HCT116 (cell line): ENCODE data around the gene S100A11.

Experiments
- CTCF ChIP-seq, 3 experiments: fragments of 200-600 bp in 1 of 3; sonication (generic) in 1 of 3; IDR thresholded peaks in 2 of 3; conservative IDR thresholded peaks in 1 of 3; 2 replicates each; pipeline ENCODE4 v1.5.1; 2012 to 2017; ENCODE audit warnings: low read depth in 2 of 3, low read length in 2 of 3, antibody characterized with exemption in 1 of 3, borderline replicate concordance in 1 of 3, control low read depth in 1 of 3, mild to moderate bottlenecking in 1 of 3, mixed read lengths in 1 of 3, mixed run types in 1 of 3, moderate library complexity in 1 of 3; ENCODE audit not compliant: insufficient read depth in 1 of 3
- EGR1 ChIP-seq: IDR thresholded peaks from 2 replicates; pipeline ENCODE4 v1.6.1; 2012; ENCODE audit warnings: low read depth
- EZH2 ChIP-seq: fragments of 200-600 bp; sonication (generic); IDR thresholded peaks from 2 replicates; pipeline ENCODE4 v1.6.1; 2017; ENCODE audit warnings: antibody characterized with exemption, mixed run types
- EZH2phosphoT487 ChIP-seq: fragments of 200-600 bp; IDR thresholded peaks from 2 replicates; pipeline ENCODE4 v1.6.1; 2018; ENCODE audit warnings: antibody characterized with exemption, borderline replicate concordance
- MAX ChIP-seq: IDR thresholded peaks from 2 replicates; pipeline ENCODE4 v1.6.1; 2012
- POLR2A ChIP-seq: IDR thresholded peaks from 2 replicates; pipeline ENCODE4 v1.7.0; 2011; ENCODE audit warnings: borderline replicate concordance; ENCODE audit not compliant: insufficient read depth, insufficient read length; ENCODE audit errors: extremely low read depth
- POLR2AphosphoS5 ChIP-seq: IDR thresholded peaks from 2 replicates; pipeline ENCODE4 v1.6.1; 2011; ENCODE audit warnings: mild to moderate bottlenecking, low read depth, low read length, moderate library complexity
- RAD21 ChIP-seq: IDR thresholded peaks from 2 replicates; pipeline ENCODE4 v1.6.1; 2012; ENCODE audit warnings: low read depth, mild to moderate bottlenecking
- REST ChIP-seq: IDR thresholded peaks from 2 replicates; pipeline ENCODE4 v1.6.1; 2012; ENCODE audit warnings: low read depth
- SIN3A ChIP-seq: IDR thresholded peaks from 2 replicates; pipeline ENCODE4 v1.6.1; 2012; ENCODE audit warnings: low read depth
- SP1 ChIP-seq: IDR thresholded peaks from 2 replicates; pipeline ENCODE4 v1.6.1; 2012; ENCODE audit warnings: low read depth
- TCF7L2 ChIP-seq: IDR thresholded peaks from 2 replicates; pipeline ENCODE4 v1.7.0; 2011; ENCODE audit warnings: borderline replicate concordance, inconsistent platforms; ENCODE audit not compliant: insufficient read depth, insufficient read length; ENCODE audit errors: extremely low read depth
- ZFX ChIP-seq: fragments of 450-650 bp; IDR thresholded peaks from 2 replicates; pipeline ENCODE4 v1.6.1; 2017

GRCh38 chr1:152078831-152079441 lies 42.1 kb upstream of the S100A11 start:
- no peak for TF ChIP-seq POLR2AphosphoS5
- no peak for TF ChIP-seq CTCF (IDR thresholded peaks at IDR 0.05 in 2 of 3, conservative IDR thresholded peaks at IDR 0.05 in 1 of 3; ENCODE audit: borderline replicate concordance in 1 of 3, insufficient read depth in 1 of 3, low read depth in 2 of 3, low read length in 2 of 3)
- no peak for TF ChIP-seq SP1
- no peak for TF ChIP-seq EGR1
- no peak for TF ChIP-seq POLR2A
- TF ChIP-seq EZH2phosphoT487: no peak
- no peak for TF ChIP-seq EZH2
- no peak for TF ChIP-seq TCF7L2
- no peak for TF ChIP-seq SIN3A
- TF ChIP-seq MAX: no peak
- no peak for TF ChIP-seq REST
- no peak for TF ChIP-seq RAD21
- TF ChIP-seq ZFX: no peak
